K562 (cell line): ENCODE results near the gene SPHKAP. TPM values are rescaled to one million over a fixed set of nuclear protein-coding genes. Genes with fewer than 3 reads are reported as not detected.

ENCODE experiments used
- DNMT1 ChIP-seq: fragments of 450-650 bp; IDR thresholded peaks from 2 replicates; pipeline ENCODE4 v1.6.1; 2016; ENCODE audit warnings: antibody characterized with exemption, mild to moderate bottlenecking
- MYC ChIP-seq, 2 experiments: fragments of 250-450 bp in 1 of 2; sonication (Bioruptor Pico) in 1 of 2; IDR thresholded peaks; 2 replicates each; pipeline versions ENCODE4 v1.5.1 to v1.6.1; 2012 to 2021; ENCODE audit warnings: low read depth in 2 of 2, borderline replicate concordance in 1 of 2, improper control_type of control experiment in 1 of 2, low read length in 1 of 2, mild to moderate bottlenecking in 1 of 2, moderate library complexity in 1 of 2
- NCOA1 ChIP-seq: fragments of 450-650 bp; IDR thresholded peaks from 2 replicates; pipeline ENCODE4 v1.6.1; 2016; ENCODE audit warnings: low read depth
- ZBTB12 ChIP-seq: fragments of 250-450 bp; sonication (Bioruptor Pico); IDR thresholded peaks from 2 replicates; pipeline ENCODE4 v1.4.0; 2020
- ZBTB40 ChIP-seq, 2 experiments: fragments of 450-650 bp in 1 of 2; sonication (generic) in 1 of 2; formaldehyde crosslinking in 1 of 2; IDR thresholded peaks; 2 replicates each; pipeline versions ENCODE4 v1.7.1 to v1.9.0; 2016 to 2022; ENCODE audit warnings: inconsistent platforms in 1 of 2, mild to moderate bottlenecking in 1 of 2, missing genetic modification reagents in 1 of 2
- ZNF232 ChIP-seq: sonication (generic); formaldehyde crosslinking; IDR thresholded peaks from 2 replicates; pipeline ENCODE4 v1.8.0; 2022; ENCODE audit warnings: mild to moderate bottlenecking, missing genetic modification reagents
- ZNF77 ChIP-seq: fragments of 250-450 bp; sonication (Bioruptor Pico); IDR thresholded peaks from 2 replicates; pipeline ENCODE4 v1.5.0; 2020
- polyA plus RNA-seq, 8 experiments: library from polyadenylated mRNA; depleted of rRNA in 4 of 8; stranded (reverse) in 5 of 8; unstranded in 3 of 8; fragments of >200 nt; fragmentation: Nextera tagmentation in 2 of 8; fragmentation: Illumina TruSeq in 1 of 8; extraction: Ambion mirVana in 2 of 8; extraction: Trizol in 1 of 8; gene quantifications; 2 replicates each; pipeline versions ENCODE4 v1.2.1 to v1.2.3, GENCODE V29; 2011 to 2014; ENCODE audit warnings: inconsistent platforms in 1 of 8, missing spikeins in 1 of 8
- total RNA-seq, 7 experiments: library from RNA; depleted of rRNA in 6 of 7; stranded (reverse); fragments of >200 nt in 6 of 7; fragmentation: Illumina TruSeq in 2 of 7; extraction: Trizol in 2 of 7; gene quantifications; 2 replicates each; pipeline versions ENCODE4 v1.2.1 to v1.2.3, GENCODE V29; 2011 to 2021; ENCODE audit warnings: low replicate concordance in 1 of 7
- TF ChIP-seq, protein P1 (sequence below): IDR thresholded peaks from 2 replicates; pipeline ENCODE4 v1.6.1; 2011; ENCODE audit not compliant: insufficient read length; ENCODE audit errors: extremely low read depth

SPHKAP gene
- total and polyA plus RNA-seq, 9 of the 15 experiments (the other 6 are each of a cell fraction or from before 2014, with no cell fraction given), result not detected

DNA sequence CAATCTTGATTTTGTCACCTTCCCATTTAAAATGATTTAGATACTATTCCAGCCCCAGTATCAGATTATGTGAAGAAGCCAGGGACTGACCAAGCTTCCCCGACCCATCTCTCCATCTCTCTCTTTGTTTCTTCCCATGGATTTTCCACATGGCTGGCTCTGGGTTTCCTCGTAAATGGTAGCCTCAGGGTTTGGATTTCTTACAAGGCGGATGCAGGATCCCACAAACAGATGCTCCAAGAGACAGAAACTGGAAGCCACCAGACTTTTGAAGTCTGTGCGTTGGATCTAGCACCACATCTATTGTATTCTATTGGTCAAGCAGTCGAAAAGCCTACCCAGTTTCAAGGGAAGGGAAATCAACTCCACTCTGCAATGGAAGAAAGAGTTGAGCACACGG is 46.0 kb upstream of the SPHKAP start (continued):
- no peak for TF ChIP-seq ZBTB40 (IDR thresholded peaks at IDR 0.05)
- no peak for TF ChIP-seq ZBTB40 (CRISPR knock-in tag; IDR thresholded peaks at IDR 0.05)
- TF ChIP-seq ZBTB12 (CRISPR knock-in tag), result no peak
- TF ChIP-seq DNMT1, result no peak
- TF ChIP-seq ZNF232 (CRISPR knock-in tag), result no peak
- TF ChIP-seq, protein P1, sequence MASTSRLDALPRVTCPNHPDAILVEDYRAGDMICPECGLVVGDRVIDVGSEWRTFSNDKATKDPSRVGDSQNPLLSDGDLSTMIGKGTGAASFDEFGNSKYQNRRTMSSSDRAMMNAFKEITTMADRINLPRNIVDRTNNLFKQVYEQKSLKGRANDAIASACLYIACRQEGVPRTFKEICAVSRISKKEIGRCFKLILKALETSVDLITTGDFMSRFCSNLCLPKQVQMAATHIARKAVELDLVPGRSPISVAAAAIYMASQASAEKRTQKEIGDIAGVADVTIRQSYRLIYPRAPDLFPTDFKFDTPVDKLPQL, result no peak
- no peak for TF ChIP-seq NCOA1
- TF ChIP-seq ZNF77 (CRISPR knock-in tag), result no peak
- TF ChIP-seq MYC (IDR thresholded peaks at IDR 0.05; ENCODE audit: low read depth, low read length), result no peak
- no peak for TF ChIP-seq MYC (CRISPR knock-in tag; IDR thresholded peaks at IDR 0.05; ENCODE audit: borderline replicate concordance, low read depth)
